ENCODE measurements around the gene VTI1B.
"Not testable (repeated sequence)": the region's sequence is repeated elsewhere in the genome, so short reads cannot be mapped to it uniquely, and the experiment has no call there.

DNA sequence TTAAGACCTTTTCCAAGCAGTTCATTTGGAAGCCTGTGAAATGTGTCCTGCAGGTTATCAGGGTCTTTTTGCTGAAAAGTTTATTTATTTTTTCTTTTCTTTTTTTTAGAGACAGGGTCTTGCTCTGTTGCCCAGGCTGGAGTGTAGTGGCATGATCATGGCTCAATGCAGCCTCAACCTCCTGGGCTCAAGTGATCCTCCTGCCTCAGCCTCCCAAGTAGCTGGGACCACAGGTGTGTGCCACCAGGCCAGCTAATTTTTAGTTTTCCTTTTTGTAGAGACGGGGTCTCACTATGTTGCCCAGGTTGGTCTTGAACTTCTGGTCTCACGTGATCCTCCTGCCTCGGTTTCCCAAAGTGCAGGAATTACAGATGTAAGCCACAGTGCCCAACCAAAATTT, 45.0 kb upstream of the VTI1B start:
- TF ChIP-seq POLR2A (IDR thresholded peaks at IDR 0.05), result not testable (repeated sequence)
- TF ChIP-seq, protein P1, sequence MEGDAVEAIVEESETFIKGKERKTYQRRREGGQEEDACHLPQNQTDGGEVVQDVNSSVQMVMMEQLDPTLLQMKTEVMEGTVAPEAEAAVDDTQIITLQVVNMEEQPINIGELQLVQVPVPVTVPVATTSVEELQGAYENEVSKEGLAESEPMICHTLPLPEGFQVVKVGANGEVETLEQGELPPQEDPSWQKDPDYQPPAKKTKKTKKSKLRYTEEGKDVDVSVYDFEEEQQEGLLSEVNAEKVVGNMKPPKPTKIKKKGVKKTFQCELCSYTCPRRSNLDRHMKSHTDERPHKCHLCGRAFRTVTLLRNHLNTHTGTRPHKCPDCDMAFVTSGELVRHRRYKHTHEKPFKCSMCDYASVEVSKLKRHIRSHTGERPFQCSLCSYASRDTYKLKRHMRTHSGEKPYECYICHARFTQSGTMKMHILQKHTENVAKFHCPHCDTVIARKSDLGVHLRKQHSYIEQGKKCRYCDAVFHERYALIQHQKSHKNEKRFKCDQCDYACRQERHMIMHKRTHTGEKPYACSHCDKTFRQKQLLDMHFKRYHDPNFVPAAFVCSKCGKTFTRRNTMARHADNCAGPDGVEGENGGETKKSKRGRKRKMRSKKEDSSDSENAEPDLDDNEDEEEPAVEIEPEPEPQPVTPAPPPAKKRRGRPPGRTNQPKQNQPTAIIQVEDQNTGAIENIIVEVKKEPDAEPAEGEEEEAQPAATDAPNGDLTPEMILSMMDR (IDR thresholded peaks at IDR 0.05), result not testable (repeated sequence)
